Heart right ventricle (tissue), 16 donors: Measurements from ENCODE around the gene MAK. TPM values are rescaled to one million over a fixed set of nuclear protein-coding genes. Genes with fewer than 3 reads are reported as not detected.
"Not testable (repeated sequence)": the region's sequence is repeated elsewhere in the genome, so short reads cannot be mapped to it uniquely, and the experiment has no call there.

Experiments used
- ATAC-seq, 8 donors: fragments of 200-7000 bp; cut with Tn5 transposase; one replicate each; pipeline ENCODE4 v1.9.1; 2020; ENCODE audit warnings: mild to moderate bottlenecking in 8 of 8, moderate library complexity in 8 of 8, moderate number of reproducible peaks in 1 of 8
- DNase-seq, 2 donors: peaks; one replicate each; pipeline ENCODE4 v3.0.0-alpha.2; 2020
- H3K27ac ChIP-seq, 10 donors: fragments of 200-600 bp; sonication (generic) in 2 of 10; one replicate each; pipeline versions ENCODE4 v1.5.0 to v1.8.0; 2020 to 2022; ENCODE audit warnings: mild to moderate bottlenecking in 3 of 10
- H3K27me3 ChIP-seq, 7 donors: fragments of 200-600 bp; one replicate each; pipeline ENCODE4 v1.8.0; 2021 to 2022; ENCODE audit warnings: mild to moderate bottlenecking in 2 of 7
- H3K36me3 ChIP-seq, 9 donors: fragments of 200-600 bp; sonication (generic) in 1 of 9; one replicate each; pipeline versions ENCODE4 v1.5.0 to v1.8.0; 2020 to 2022; ENCODE audit warnings: mild to moderate bottlenecking in 2 of 9
- H3K4me1 ChIP-seq, 9 donors: fragments of 200-600 bp; sonication (generic) in 1 of 9; one replicate each; pipeline versions ENCODE4 v1.5.0 to v1.8.0; 2020 to 2022; ENCODE audit warnings: mild to moderate bottlenecking in 4 of 9
- H3K4me3 ChIP-seq, 10 donors: fragments of 200-600 bp; sonication (generic) in 2 of 10; one replicate each; pipeline versions ENCODE4 v1.5.0 to v1.8.0; 2020 to 2022; ENCODE audit warnings: mild to moderate bottlenecking in 7 of 10, moderate library complexity in 2 of 10
- H3K9me3 ChIP-seq, 11 donors: fragments of 200-600 bp in 10 of 11; sonication (generic) in 2 of 11; one replicate each; pipeline versions ENCODE4 v1.5.0 to v1.8.0; 2013 to 2022; ENCODE audit warnings: mild to moderate bottlenecking in 2 of 11, control low read depth in 1 of 11, moderate library complexity in 1 of 11
- WGBS, 2 donors: extraction: QIAGEN DNeasy Blood & Tissue Kit; methylation state at CpG; one replicate each; pipeline ENCODE4 v1.1.7; 2013; ENCODE audit warnings: inconsistent platforms in 1 of 2; 5-methylcytosine and 5-hydroxymethylcytosine counted together
- intact Hi-C, 10 donors: fragments of 100-400 bp; cut with DNase I; formaldehyde crosslinking; loops; one replicate each; pipeline versions ENCODE4 v1.11.1 to v1.14.2; 2022
- polyA plus RNA-seq, 2 donors: library from polyadenylated mRNA; stranded (reverse); fragments of 200-250 nt; gene quantifications; one replicate each; pipeline ENCODE4 v1.2.3, GENCODE V29; 2013
- total RNA-seq, 10 donors: library from RNA; stranded (reverse); fragmentation: NEBNext Ultra II Directional in 3 of 10; extraction: Animal tissue kit (Norgen Biotek cat#: 25700) in 3 of 10; gene quantifications; one replicate each; pipeline versions ENCODE4 v1.2.1 to v1.2.4, GENCODE V29; 2021 to 2023
- TF ChIP-seq, protein P1 (sequence below), 9 donors: fragments of 200-600 bp; sonication (generic) in 2 of 9; IDR thresholded peaks; one replicate each; pipeline versions ENCODE4 v1.5.0 to v1.8.0; 2021 to 2022; ENCODE audit warnings: antibody characterized with exemption in 9 of 9, mild to moderate bottlenecking in 5 of 9, moderate library complexity in 1 of 9
- donor health status: Arrhythmogenic right ventricular cardiomyopathy.
- donor health status: ischemic (EF 13 %, LVEDD 7.1; RV severe dilation, severe dysfunction).
- donor health status: healthy with polysubstance abuse.
- donor health status: DM: no; HTN: yes; CAD: no.
- donor health status: DM: no; HTN: no; CAD: no.
- donor health status: ischemic (EF 25% LVEDD 6.9; RV normal size, moderate dysfunction).
- donor health status: ischemic (EF 25% LVEDD 5.7; RV mildly dilated, moderate dysfunction).
- donor health status: healthy.
- donor health status: DM: yes; HTN: yes; CAD: no.
- donor health status: Ischemic cardiomyopathy.
- donor health status: ischemic (EF 35%, LVEDD 5.7; RV mildly dilated, moderate dysfunction).
- donor health status: nonischemic (EF 11% LVEDD 7.7; RV severe dilation, severe dysfunction).
- donor health status: DM: yes; HTN: yes; CAD: no.
- donor health status: PGD.
- donor health status: ischemic (EF 29% LVEDD 5.4; RV normal size, mild dysfunction).
- donor health status: nonischemic (EF 23%, LVEDD 6.1; RV moderate dilation, normal function).

Gene MAK
- total and polyA plus RNA-seq, 12 donors, result 0.01 to 0.25 (median 0.12) TPM; not detected in 4

- intact Hi-C loops, result loop anchor here in 6 of 10 donors (1.0 to 5.0 kb wide), 6 partner anchors 24 to 55 kb away; partner anchors contain the start of genes C6orf52 (in 4 of the 6), PAK1IP1 (in 4 of the 6) and TMEM14C (in 4 of the 6)
- no peak for ATAC-seq
Measured at GRCh38 chr6:10746915-10747250, 91.5 kb downstream of the MAK start.

DNA sequence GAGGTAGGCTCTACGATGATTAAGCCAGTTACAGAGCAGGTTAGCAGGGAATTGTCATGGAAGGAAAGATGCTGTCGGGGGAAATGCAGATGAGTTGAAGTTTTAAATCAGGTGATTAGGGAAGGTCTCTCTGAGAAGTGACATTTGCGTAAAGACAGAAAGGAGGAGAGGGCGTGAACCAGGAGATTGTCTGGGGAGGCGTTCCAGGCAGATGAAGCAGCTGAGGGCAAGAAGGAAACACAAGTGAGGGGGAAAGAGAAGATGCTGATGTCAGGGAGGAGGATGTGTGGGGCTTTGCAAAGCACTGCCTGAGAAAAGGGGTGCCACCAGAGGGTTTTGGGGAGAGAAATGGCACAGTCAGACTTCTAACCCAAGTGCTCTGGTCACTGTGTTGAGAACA lies 93.2 kb downstream of the MAK start:
- intact Hi-C loops, result loop anchor here in 1 of 10 donors (5.0 kb wide), 1 partner anchor 53 kb away; the partner anchor contains the start of genes C6orf52 and PAK1IP1
- peaks cover 8 to 31% (median 22%) of the 10 kb centered on the region in 9 donors for H3K4me1 ChIP-seq
- peaks cover 0 to 38% (median 0%) of the 10 kb centered on the region in 9 donors for H3K36me3 ChIP-seq
- no peaks in the 10 kb centered on the region for H3K27me3 ChIP-seq
- DNase-seq (no peak), ATAC-seq (no peak)
- no peak overlapping the region for H3K27ac ChIP-seq
- WGBS, 2 donors, result 86 to 87% methylated on average over 5 of the region's 5 CpGs
- no peak overlapping the region for H3K4me3 ChIP-seq
- TF ChIP-seq, protein P1, sequence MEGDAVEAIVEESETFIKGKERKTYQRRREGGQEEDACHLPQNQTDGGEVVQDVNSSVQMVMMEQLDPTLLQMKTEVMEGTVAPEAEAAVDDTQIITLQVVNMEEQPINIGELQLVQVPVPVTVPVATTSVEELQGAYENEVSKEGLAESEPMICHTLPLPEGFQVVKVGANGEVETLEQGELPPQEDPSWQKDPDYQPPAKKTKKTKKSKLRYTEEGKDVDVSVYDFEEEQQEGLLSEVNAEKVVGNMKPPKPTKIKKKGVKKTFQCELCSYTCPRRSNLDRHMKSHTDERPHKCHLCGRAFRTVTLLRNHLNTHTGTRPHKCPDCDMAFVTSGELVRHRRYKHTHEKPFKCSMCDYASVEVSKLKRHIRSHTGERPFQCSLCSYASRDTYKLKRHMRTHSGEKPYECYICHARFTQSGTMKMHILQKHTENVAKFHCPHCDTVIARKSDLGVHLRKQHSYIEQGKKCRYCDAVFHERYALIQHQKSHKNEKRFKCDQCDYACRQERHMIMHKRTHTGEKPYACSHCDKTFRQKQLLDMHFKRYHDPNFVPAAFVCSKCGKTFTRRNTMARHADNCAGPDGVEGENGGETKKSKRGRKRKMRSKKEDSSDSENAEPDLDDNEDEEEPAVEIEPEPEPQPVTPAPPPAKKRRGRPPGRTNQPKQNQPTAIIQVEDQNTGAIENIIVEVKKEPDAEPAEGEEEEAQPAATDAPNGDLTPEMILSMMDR (IDR thresholded peaks at IDR 0.05), result no peak
- H3K9me3 ChIP-seq, result no peaks in the 10 kb centered on the region

More at GRCh38 chr6:10746915-10747250, 91.5 kb downstream of the MAK start:
- Histone ChIP-seq H3K4me3 (peak overlapping the region; percentile 59 to 82 (median 74)), H3K27ac (peak overlapping the region in 9 of 10 donors; percentile 72 to 91 (median 84)), H3K36me3 (peaks cover 0 to 53% (median 0%) of the 10 kb centered on the region in 9 donors), H3K27me3 (no peaks in the 10 kb centered on the region), H3K4me1 (peaks cover 8 to 40% (median 25%) of the 10 kb centered on the region in 9 donors), H3K9me3 (no peaks in the 10 kb centered on the region)
- DNase-seq, result no peak
- TF ChIP-seq, protein P1 (IDR thresholded peaks at IDR 0.05), result no peak
- WGBS, 2 donors, result 54 to 55% methylated on average over 9 of the region's 9 CpGs

- 83 to 86% methylated on average over 6 of the region's 6 CpGs for WGBS, 2 donors
- no peak for DNase-seq
- no peak overlapping the region for H3K27ac ChIP-seq
- H3K4me1 ChIP-seq, result peaks cover 2 to 15% (median 7%) of the 10 kb centered on the region in 9 donors
- peaks cover 0 to 28% (median 0%) of the 10 kb centered on the region in 9 donors for H3K36me3 ChIP-seq
- intact Hi-C loops, result no loop called here
- TF ChIP-seq, protein P1 (IDR thresholded peaks at IDR 0.05), result no peak
- no peak for ATAC-seq
- H3K4me3 ChIP-seq, result no peak overlapping the region
- no peaks in the 10 kb centered on the region for H3K9me3 ChIP-seq
- H3K27me3 ChIP-seq, result no peaks in the 10 kb centered on the region
Measured at GRCh38 chr6:10743515-10743914, 94.8 kb downstream of the MAK start.

DNA sequence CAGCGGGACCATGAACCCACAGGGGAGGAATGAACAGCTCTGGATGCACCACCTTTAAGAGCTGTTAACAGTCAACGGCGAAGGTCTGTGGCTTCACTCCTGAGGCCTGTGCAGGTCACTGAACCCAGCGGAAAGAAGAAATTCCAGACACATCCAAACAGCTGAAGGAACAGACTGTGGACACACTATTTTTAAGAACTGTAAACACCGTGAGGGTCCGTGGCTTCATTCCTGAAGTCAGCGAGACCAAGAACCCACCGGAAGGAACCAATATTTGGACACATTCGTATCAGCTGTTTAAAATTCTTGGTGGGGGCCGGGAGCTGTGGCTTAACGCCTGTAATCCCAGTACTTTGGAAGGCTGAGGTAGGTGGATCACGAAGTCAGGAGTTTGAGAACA lies 96.1 kb downstream of the MAK start:
- H3K27me3 ChIP-seq, result no peaks in the 10 kb centered on the region
- 95% methylated on average over 12 of the region's 12 CpGs for WGBS, 2 donors

GRCh38 chr6:10741643-10742042 lies 96.7 kb downstream of the MAK start:
- H3K4me3 ChIP-seq, intact Hi-C loops, H3K4me1 ChIP-seq, H3K27me3 ChIP-seq, DNase-seq, H3K27ac ChIP-seq, H3K9me3 ChIP-seq, ATAC-seq: not testable (repeated sequence)
- WGBS, 2 donors, result 90 to 96% methylated on average over 4 of the region's 4 CpGs
- H3K36me3 ChIP-seq, result peaks cover 0 to 28% (median 0%) of the 10 kb centered on the region in 9 donors

More for the DNA sequence above, 96.1 kb downstream of the MAK start:
- ATAC-seq (no peak), DNase-seq (no peak)
- no peaks in the 10 kb centered on the region for H3K9me3 ChIP-seq
- TF ChIP-seq, protein P1 (IDR thresholded peaks at IDR 0.05), result no peak
- peaks cover 0 to 28% (median 0%) of the 10 kb centered on the region in 9 donors for H3K36me3 ChIP-seq
- H3K4me1 ChIP-seq, result peaks cover 0 to 8% (median 3%) of the 10 kb centered on the region in 9 donors
- no peak overlapping the region for H3K27ac ChIP-seq
- no peak overlapping the region for H3K4me3 ChIP-seq
- intact Hi-C loops, result no loop called here
